Epidermal melanocyte (primary cell): ENCODE results near the gene CFAP58.

ENCODE experiments used
- DNase-seq: peaks from one replicate; pipeline ENCODE4 v3.0.0; 2011; ENCODE audit warnings: low spot score; ENCODE audit not compliant: insufficient read length

The CFAP58 gene, protein sequence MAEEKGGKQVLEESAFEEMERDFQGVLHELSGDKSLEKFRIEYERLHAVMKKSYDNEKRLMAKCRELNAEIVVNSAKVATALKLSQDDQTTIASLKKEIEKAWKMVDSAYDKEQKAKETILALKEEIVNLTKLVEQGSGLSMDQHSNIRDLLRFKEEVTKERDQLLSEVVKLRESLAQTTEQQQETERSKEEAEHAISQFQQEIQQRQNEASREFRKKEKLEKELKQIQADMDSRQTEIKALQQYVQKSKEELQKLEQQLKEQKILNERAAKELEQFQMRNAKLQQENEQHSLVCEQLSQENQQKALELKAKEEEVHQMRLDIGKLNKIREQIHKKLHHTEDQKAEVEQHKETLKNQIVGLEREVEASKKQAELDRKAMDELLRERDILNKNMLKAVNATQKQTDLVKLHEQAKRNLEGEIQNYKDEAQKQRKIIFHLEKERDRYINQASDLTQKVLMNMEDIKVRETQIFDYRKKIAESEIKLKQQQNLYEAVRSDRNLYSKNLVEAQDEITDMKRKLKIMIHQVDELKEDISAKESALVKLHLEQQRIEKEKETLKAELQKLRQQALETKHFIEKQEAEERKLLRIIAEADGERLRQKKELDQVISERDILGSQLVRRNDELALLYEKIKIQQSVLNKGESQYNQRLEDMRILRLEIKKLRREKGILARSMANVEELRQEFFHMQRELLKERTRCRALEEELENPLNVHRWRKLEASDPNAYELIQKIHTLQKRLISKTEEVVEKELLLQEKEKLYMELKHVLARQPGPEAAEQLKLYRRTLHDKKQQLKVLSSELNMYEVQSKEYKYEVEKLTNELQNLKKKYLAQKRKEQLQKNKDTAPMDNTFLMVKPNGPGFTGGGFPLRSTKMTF

DNA sequence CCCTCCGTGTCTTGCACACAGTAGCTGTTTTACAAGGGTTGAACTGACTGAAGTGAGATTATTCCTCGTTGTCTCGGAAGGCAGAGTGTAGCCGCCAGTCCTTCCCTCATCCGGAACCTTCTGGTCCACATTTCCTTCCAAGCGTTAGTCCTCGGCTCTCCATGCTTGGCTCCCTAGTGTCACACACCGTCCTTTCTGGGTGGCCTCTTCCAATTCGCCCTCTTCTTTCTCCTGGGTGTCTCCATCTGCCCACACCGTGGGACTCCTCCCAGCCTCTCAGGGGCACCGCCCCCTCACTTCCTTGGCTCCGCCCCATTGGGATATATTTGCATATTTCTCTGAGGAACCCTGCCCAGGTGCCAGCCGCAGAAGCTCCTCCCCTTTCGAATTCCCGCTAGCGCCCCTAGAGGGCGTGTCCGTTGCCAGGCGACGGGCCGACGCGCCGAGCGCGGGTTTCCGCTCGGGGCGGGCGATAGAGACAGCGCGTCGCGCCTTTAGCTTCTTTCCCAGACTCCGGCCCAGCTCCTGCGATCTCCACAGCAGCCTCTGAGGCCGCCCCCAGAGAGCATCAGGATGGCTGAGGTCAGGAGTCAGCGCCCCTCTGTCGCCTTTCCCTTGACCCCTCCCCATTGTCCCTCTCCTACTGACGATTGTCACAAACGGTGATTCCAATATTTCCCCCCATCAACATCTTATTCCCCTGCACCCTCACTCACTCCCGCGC lies at the start of gene CFAP58:
Gene CFAP58, plus strand, starts transcription at position 509 of the 724 bp plus-strand sequence. Its CDS starts 65 bp downstream, at position 574.
- DNase-seq: peak; percentile 67

DNA sequence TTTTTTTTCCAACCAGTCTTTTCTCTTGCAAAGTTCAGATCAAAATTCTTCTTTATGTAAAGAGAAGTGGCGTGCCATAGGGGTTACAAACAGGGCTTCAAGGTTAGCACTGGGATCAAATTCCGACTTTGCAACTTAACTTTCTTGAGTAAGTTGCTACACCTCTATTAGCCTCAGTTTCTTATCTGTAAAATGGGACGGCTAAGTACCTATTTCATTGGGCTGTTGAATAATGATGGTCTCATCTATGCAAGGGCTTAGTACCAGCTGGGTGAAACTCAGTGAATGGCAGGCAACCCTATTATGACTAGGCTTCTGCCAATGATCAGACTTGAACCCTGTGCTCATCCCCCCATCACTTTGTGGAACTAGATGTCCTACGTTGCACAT lies 49.3 kb upstream of the CFAP58 start:
- no peak for DNase-seq

DNA sequence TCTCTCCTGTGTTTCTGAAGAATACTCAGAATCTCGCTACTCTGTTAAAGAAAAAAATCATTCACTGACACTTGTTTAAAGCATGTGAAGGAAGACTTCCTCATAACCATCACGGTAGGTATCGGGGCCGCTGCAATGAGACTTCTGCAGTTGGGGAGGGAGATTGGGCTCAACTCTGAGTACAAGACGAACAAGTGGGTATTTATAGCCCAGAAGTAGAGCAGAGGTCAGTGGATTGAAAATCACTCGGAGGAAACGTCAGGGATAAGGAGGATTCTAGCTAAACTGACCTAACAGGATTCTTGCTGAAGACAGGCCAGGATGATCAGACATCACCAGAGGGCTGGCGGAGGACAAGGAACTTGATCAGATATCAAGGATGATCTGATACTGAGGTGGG lies 48.7 kb upstream of the CFAP58 start:
- no peak for DNase-seq

DNA sequence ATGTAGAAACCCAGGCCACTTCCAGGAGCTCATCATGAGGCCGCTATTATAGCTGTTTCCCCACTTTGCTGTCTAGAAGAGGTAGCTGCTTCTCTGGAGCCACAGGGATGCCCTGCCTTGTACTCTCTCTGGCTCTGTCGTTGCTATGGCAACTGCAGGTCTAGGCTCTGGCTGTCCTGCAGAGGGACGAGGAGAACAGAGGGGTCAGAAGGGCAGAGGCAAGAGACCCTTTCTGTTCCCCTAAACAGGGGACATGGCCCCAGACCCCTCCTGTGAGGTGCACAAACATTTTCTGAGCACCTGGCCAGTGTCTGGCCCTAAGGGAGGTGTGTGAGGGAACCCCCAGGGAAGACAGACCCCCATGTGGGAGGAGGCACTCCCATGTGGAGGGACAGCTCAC lies 46.7 kb upstream of the CFAP58 start:
- no peak for DNase-seq

DNA sequence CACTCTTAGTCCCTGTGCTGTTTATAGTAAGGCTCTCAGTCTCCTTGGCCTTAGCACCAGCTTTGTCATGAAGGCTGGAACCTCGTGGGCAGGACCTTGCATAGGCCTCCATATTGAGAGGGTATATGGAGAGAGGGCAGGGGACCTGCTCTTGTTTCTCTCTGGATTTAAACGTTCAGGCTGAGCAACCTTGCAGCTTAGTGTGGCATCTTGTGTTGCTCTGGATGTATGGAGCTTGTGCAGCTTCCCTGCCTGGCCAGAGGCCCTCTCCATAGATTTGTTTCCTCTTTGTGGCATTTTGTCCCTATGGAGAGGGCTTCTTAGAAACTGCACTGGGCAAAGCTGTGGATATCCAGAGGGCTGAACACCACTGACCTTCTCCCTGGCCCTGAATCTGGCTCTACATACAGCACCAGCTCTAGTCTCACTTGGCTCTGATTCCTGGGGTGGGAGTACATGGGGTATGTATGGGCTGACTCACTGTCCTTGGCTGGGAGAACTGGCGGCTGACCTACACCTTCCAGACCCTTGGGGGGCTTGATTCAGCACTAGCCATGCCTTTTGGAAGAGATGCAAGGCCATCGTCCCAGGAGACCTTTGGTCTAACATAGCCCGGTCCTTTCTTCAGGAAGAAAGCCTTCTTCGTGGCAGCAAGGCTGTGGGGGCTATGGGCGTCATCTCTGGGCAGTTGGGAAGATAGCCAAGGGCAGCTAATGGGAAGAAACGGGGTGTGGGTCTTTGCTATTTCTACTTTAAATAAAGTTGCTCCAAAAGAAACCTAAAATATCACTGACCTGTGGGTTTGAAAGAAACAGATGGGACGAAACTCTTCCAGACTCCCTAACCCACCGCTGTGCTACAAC lies 45.8 kb upstream of the CFAP58 start:
- no peak for DNase-seq

DNA sequence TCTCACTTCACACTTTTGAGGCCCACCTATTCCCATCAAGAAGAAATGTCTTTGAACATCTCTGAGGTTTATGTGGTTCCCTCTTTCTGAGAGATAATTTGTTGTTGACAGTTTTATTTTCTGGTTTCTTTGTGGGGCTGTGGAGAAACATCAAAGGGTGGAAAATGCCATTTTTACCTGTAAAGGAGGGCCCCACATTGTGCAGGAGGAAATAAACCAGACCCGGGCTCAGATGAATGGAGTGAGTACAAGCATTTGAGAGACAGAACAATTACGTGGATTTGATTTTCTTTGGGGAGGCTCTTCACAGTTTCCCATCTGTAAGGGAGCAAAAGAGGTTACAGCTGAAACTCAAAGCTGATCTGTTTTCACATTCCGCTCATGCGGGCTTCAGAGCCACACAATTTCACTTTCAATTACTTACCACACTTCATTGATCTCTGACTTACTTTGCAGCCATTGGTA lies 45.2 kb upstream of the CFAP58 start:
- no peak for DNase-seq

DNA sequence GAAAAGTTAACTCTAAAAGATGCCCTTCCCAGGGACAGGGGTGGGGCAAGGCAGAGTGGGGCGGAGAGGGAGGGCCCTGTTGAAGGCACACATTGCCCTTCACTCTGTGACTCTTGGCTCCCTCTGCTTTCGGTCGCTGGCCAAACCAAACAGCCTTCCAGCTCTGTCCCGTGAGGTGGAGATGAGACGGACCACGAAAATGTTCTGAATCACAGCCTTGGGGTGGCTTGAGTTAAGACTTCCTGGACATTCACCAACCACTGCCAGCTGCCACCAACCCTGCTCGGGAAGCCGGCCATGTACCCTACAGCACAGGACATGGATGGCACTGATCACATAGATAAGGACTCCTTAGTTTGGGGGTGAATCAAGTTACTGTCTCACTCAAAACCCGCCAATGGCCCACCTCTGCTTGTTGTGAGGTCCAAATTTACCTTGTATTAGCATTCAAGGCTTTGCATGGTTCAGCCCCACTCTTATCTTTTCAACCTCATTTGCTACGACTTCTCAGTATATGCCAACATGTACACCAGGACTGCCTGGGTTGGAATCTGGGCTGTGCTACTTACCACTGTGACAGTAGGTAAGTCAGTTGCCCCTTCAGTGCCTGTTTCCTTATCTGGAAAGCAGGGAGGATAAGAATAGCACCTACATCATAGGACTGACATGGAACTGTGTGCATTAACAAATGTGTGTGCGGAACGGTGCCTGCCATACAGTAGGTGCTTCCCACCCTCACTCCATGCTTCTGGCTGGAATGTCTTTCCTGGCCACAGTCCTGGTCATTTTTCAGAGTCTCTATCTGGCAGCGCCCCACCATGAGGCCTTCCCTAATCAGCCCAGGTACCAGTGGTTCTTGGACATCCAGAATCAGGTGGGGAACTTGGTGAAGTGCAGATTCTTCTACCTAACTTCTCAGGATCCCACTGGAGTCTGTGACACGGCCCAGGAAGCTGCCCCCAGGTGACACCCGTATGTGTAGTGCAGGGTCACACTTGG lies 43.4 kb upstream of the CFAP58 start:
- DNase-seq: peak; percentile 70

DNA sequence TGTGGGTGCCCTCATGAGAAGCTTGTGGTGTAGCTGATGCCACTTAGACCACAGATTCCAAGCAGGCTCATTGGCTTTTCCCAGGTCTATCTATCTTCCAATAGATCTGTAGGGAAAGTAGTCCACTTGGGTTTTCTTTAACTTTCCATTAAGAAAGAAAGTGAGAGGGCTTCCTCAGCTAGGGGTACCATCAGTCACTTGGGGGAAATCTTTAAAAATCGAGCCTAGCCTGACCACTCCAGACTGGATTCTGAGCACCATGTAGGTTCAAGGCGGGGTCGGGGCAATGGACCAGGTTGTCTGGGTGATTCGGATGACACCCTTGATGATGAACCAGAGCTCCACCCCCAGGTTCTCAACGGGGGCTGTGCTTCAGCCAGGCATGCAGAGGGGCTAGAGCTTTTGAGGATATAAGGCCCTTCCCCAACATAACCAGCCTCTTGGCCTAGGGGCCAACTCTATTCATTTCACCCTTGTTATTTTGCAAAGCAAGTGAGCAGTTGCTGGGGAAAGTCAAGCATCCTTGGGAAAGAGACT lies 42.4 kb upstream of the CFAP58 start:
- no peak for DNase-seq

DNA sequence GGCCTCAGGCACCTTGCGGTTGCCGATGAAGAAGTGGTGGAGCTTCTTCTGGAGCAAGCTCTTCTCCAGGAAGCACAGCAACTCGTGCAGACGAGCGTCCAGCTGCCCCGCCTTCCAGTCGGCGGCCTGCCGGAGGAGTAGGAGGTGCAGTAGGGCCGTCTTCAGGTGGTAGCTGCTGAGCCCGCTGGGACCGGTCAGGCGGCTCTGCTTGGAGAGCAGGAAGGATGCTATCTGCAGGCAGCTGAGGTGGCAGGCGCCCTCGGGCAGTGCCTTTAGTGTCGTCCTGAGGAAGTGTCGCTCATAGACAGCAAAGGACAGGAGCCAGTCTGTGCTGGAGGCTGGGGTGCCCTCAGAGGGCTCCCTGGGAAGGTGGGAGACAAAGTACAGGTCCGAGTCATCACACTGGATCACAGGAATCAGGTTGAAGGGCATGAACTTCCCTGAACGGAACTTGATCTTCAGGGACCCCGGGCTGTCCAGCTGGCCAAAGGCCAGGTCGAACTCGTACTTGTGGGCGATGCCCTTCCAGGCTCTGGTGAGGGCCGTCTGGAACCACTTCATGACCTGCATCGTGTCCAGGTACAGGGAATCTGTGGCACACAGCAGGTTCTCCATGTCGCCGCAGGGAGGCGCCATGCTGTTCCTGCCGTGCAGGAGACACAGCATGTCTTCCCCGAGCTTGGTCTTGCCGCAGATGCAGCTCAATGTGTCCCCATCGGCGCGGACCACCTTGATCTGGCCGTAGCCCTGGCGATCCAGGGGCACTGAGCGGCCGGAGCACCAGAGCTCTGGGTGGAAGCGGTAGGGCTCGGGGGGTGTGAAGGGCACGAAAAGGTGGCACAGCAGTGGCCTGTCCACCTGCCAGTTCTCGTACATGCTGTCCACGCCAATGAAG lies 38.8 kb upstream of the CFAP58 start:
- DNase-seq: no peak

DNA sequence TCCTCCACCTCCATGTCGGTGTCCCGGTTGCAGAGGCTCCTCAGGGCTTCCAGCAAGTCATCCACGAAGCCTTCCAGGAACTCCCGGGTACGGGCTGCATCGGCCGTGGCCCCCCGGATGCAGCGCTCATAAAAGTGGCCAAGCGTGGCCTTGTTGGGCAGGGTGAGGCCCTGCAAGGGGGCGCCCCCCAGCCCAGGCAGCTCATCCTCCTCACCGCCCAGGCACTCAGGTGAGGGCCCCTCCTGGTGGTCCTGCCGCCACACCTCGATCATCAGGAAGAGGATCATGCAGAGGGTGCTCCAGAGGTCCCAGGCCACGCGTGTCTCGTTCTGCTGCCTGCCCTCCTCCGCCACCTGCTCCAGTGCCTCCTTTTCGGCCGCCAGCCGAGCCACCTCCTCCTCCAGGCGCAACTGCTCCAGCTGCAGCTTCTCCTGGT lies 38.1 kb upstream of the CFAP58 start:
- DNase-seq: no peak

DNA sequence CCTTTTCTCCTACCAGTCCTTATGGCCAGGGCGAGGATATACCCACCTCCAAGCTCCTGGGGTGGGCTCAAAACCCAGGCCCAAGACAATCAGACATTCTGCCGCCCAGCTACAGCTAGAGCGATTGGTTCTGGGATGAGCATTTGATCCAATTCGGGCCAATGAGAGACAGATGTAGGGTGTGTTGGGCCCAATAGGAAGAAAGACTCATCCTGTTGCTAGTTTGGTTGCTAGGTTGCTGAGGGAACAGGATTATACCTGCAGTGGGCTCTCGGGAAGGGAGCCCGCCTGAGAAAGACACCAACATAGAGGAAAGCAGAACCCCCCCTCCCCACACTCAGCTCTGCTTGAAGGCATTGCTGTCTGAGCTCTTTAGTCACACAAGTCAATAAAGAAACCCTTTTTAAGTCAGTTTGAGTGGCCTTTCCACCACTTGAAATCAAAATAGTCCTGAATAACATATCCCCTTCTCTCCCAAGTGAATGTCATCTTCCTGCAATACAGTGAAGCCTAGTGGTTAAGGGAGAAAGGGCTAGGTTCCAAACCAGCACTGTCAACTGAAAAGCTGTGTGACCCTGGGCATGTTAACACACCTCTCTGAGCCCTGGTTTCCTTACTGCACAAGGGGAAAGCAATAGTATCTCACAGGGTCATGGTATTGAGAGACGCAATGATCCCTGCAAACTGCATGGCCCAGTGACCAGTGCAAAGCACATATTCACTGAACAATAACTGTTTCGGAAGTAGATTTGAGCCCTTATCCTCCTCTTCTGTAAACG lies 37.1 kb upstream of the CFAP58 start:
- DNase-seq: no peak

DNA sequence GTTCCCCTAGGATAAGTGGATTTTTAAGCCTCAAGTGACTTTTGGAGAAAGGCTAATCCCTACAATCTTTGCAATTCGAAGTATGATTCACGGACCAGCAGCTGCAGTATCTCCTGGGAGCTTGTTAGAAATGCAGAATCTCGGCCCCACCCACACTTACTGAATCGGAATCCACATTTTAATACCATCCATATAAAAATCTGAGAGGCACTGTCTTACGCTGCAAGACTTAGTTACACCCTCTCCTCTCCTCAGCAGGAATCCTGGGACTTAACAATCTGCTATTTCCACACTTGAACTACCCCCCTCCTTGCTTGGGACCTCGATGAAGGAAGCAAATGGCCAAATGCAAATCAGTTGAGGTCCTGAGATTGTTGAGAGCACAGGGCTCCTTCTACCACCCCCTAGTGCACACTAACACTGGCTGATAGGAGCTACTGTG lies 36.3 kb upstream of the CFAP58 start:
- no peak for DNase-seq

DNA sequence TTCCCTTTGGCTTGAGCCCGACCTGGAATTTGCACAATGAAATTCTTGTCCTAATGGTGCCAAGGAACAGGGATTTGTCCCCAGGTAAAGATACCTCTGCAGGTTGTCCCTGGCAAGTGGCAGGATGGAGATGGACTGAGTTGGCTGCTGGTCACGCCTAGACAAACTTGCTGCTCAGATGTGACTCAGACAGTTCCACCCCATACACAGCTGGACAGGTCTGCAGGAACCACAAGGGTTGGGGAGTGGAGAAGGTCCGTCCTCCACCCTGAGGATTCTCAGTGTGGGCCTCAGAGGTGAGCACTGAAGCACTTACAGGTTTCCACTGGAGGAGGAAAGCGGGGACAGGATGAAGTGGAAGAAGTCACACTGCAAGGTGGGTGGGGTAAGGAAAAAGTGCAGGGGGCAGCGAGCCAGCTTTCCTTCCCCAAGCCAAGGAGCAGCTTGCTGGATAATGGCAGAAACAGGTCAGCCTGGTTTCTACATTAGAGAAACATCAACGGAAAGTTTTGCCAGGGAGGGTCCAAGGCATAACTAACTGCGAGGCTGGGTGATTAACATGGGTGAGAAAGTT lies 35.8 kb upstream of the CFAP58 start:
- DNase-seq: no peak

DNA sequence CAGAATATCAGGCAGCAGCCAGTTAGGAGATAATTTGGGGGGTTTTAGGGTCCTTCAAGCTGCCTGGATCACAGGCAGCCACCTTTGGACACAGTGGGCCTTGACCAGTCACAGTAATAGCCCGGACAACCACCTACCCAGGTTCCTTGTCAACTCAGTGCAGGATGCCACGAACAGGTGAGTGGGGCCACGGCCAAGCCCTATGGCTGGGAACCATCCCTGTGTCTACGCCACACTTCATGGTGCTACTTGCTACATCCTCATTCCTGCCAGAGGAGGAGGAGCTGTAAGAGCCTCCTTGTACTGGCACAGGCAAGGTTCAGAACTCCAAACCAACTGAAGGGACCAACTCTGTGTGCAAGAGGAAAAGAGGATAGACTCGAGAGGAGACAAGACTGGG lies 35.3 kb upstream of the CFAP58 start:
- no peak for DNase-seq

DNA sequence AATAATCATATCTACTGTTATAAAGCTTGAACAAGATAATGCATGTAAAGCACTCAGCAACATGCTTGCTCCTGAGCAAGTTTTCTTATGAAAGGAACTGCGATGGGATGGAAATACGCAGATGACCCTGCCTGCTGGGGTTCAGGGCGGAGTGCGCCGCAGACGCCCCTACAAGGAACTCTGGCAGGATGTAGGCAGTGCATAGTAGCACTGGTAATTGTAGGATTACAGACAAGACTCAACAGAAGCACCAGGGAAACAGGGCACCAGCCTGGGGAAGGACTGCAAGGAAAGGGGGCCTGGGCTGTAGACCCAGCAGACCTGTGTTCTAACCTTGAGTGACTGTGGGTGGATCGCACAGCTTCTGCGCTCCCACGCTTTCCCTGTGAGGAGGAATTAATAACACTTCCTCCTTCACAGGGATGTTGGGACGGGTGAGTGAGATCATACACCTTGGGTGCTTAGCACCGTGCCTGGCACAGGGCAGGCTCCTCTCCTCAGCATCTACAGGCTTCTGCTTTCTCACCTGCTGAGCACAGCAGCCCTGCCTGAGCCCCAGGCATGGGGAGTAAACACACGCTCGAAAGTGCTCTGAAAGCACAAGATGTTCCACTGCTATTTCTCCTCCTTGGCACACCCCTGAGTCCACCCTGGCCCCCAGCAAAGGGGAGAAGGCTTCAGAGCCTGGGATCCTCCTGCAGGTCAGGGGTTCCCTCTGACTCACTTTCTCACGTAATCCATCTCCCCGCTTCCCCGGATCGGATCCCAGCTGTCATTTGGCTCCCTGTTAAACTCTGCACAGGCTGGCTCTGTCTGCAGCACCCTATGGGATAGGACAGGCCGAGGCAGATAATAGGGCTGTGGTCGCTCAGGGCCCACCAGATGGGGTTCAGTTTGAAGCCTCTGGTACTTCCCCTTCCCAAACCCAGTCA lies 34.6 kb upstream of the CFAP58 start:
- DNase-seq: no peak

DNA sequence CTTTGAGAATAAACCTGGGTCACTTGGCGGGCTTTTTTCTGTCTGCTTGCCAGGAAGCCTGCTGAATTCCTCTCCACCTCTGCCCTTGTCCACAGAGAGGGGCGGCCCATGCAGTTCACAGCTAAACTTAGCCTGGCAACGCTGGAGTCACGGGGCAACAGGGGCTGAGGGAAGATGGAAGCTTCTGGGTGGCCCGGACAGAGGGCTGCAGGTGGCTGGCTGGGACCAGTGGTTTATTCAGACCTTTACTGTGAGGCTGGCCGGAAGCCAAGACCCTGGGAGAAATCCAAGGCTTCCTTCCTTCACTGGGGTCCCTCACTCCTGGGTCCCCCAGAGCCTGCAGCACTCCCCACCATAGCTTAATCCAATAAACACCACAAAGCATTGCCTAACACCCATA lies 32.4 kb upstream of the CFAP58 start:
- DNase-seq: no peak
